GM23338 (cell line): ENCODE data around the gene CD3D. TPM values are rescaled to one million over a fixed set of nuclear protein-coding genes. Genes with fewer than 3 reads are reported as not detected.
A peak's percentile ranks its signal among the peaks of the same experiment; 100 is the strongest.

Experiments used
- ATAC-seq: fragments of 200-7000 bp; cut with Tn5 transposase; 3 replicates; pipeline ENCODE4 v1.9.1; 2020
- DNase-seq: peaks from one replicate; pipeline ENCODE4 v3.0.0-alpha.2; 2015; ENCODE audit warnings: low spot score
- H2AFZ ChIP-seq: fragments of 200-600 bp; sonication (generic); 2 replicates; pipeline ENCODE4 v1.8.0; 2016; ENCODE audit warnings: antibody characterized with exemption, mild to moderate bottlenecking, moderate library complexity
- H3F3A ChIP-seq: fragments of 200-600 bp; sonication (generic); replicated peaks from 2 replicates; pipeline ENCODE4 v1.8.0; 2017; ENCODE audit warnings: antibody characterized with exemption, mixed run types, low read depth
- H3K27ac ChIP-seq: fragments of 200-600 bp; sonication (generic); 2 replicates; pipeline ENCODE4 v1.6.1; 2016; ENCODE audit warnings: low read depth
- H3K27me3 ChIP-seq: fragments of 200-600 bp; sonication (generic); 2 replicates; pipeline ENCODE4 v1.8.0; 2016; ENCODE audit warnings: mild to moderate bottlenecking, mixed run types, moderate library complexity; ENCODE audit not compliant: insufficient read depth
- H3K36me3 ChIP-seq: fragments of 200-600 bp; sonication (generic); 2 replicates; pipeline ENCODE4 v1.8.0; 2016; ENCODE audit warnings: mild to moderate bottlenecking; ENCODE audit not compliant: insufficient read depth
- H3K4me1 ChIP-seq: fragments of 200-600 bp; sonication (generic); 2 replicates; pipeline ENCODE4 v1.8.0; 2016; ENCODE audit warnings: mild to moderate bottlenecking, moderate library complexity; ENCODE audit not compliant: insufficient read depth
- H3K4me2 ChIP-seq: fragments of 200-600 bp; sonication (generic); 2 replicates; pipeline ENCODE4 v1.7.1; 2017; ENCODE audit warnings: mixed run types
- H3K4me3 ChIP-seq: fragments of 200-600 bp; sonication (generic); 2 replicates; pipeline ENCODE4 v1.6.1; 2016; ENCODE audit warnings: mixed run types
- H3K79me2 ChIP-seq: fragments of 200-600 bp; sonication (generic); replicated peaks from 2 replicates; pipeline ENCODE4 v1.8.0; 2017; ENCODE audit warnings: mild to moderate bottlenecking; ENCODE audit not compliant: insufficient read depth
- H3K9me2 ChIP-seq: fragments of 200-600 bp; sonication (generic); 2 replicates; pipeline ENCODE4 v1.8.0; 2017; ENCODE audit not compliant: insufficient read depth
- H4K20me1 ChIP-seq: fragments of 200-600 bp; sonication (generic); replicated peaks from 2 replicates; pipeline ENCODE4 v1.8.0; 2017; ENCODE audit warnings: mild to moderate bottlenecking; ENCODE audit not compliant: insufficient read depth
- H3K27ac Mint-ChIP-seq: 2 replicates; pipeline ENCODE4 v1.8.0; 2020; ENCODE audit warnings: inconsistent platforms, mild to moderate bottlenecking, moderate library complexity, mixed read lengths
- H3K27me3 Mint-ChIP-seq: 3 replicates; pipeline ENCODE4 v1.8.0; 2022; ENCODE audit warnings: low read depth, mild to moderate bottlenecking, moderate library complexity, mixed read lengths, inconsistent platforms; ENCODE audit not compliant: insufficient read depth, poor library complexity
- H3K36me3 Mint-ChIP-seq: 3 replicates; pipeline ENCODE4 v1.8.0; 2021; ENCODE audit warnings: low read depth, mild to moderate bottlenecking, inconsistent platforms, moderate library complexity, mixed read lengths
- H3K4me1 Mint-ChIP-seq: 3 replicates; pipeline ENCODE4 v1.8.0; 2020; ENCODE audit warnings: mild to moderate bottlenecking, inconsistent platforms, mixed read lengths
- H3K4me3 Mint-ChIP-seq: 3 replicates; pipeline ENCODE4 v1.8.0; 2021; ENCODE audit warnings: moderate library complexity, mild to moderate bottlenecking, inconsistent platforms, mixed read lengths
- H3K9me3 Mint-ChIP-seq: 3 replicates; pipeline ENCODE4 v1.8.0; 2020; ENCODE audit warnings: moderate library complexity, mild to moderate bottlenecking, inconsistent platforms, mixed read lengths
- CREB1 ChIP-seq: fragments of 250-450 bp; sonication (Bioruptor Pico); IDR thresholded peaks from 2 replicates; pipeline ENCODE4 v1.5.0; 2020; ENCODE audit warnings: low read depth, mild to moderate bottlenecking, moderate library complexity
- CTCF ChIP-seq, 2 experiments: fragments of 200-600 bp in 1 of 2; sonication (generic) in 1 of 2; conservative IDR thresholded peaks; 2 replicates each; pipeline versions ENCODE4 v1.5.1 to v1.6.1; 2016 to 2017; ENCODE audit warnings: antibody characterized with exemption in 2 of 2, low read depth in 2 of 2, mild to moderate bottlenecking in 2 of 2, moderate library complexity in 1 of 2
- ETS1 ChIP-seq: IDR thresholded peaks from 2 replicates; pipeline ENCODE4 v1.6.1; 2016; ENCODE audit warnings: antibody characterized with exemption
- EZH2 ChIP-seq: fragments of 200-600 bp; sonication (generic); IDR thresholded peaks from one replicate; pipeline ENCODE4 v1.8.0; 2017; ENCODE audit warnings: antibody characterized with exemption, mild to moderate bottlenecking, low read depth; ENCODE audit not compliant: unreplicated experiment
- EZH2phosphoT487 ChIP-seq: fragments of 200-600 bp; sonication (generic); IDR thresholded peaks from one replicate; pipeline ENCODE4 v1.8.1; 2018; ENCODE audit warnings: antibody characterized with exemption; ENCODE audit not compliant: unreplicated experiment
- NANOG ChIP-seq: IDR thresholded peaks from 2 replicates; pipeline ENCODE4 v1.6.1; 2016; ENCODE audit warnings: antibody characterized with exemption, borderline replicate concordance
- REST ChIP-seq: IDR thresholded peaks from one replicate; pipeline ENCODE4 v1.6.1; 2018; ENCODE audit warnings: antibody characterized with exemption; ENCODE audit not compliant: unreplicated experiment
- ZNF114 ChIP-seq: fragments of 250-450 bp; sonication (Bioruptor Pico); IDR thresholded peaks from 2 replicates; pipeline ENCODE4 v1.5.0; 2020; ENCODE audit warnings: mild to moderate bottlenecking, moderate library complexity
- ZNF331 ChIP-seq: fragments of 250-450 bp; sonication (Bioruptor Pico); IDR thresholded peaks from 2 replicates; pipeline ENCODE4 v1.5.0; 2020; ENCODE audit warnings: low read depth, mild to moderate bottlenecking, moderate library complexity
- polyA plus RNA-seq: library from polyadenylated mRNA; unstranded; fragments of >200 nt; fragmentation: Nextera tagmentation; extraction: Ambion mirVana; gene quantifications from 2 replicates; pipeline ENCODE4 v1.2.1, GENCODE V29; 2016
- total RNA-seq: library from RNA; depleted of rRNA; stranded (reverse); fragments of >200 nt; shearing (Covaris generic); gene quantifications from 2 replicates; pipeline ENCODE4 v1.2.3, GENCODE V29; 2014

The CD3D gene
- total and polyA plus RNA-seq, 2 experiments from 2014 or later = not detected

GRCh38 chr11:118311518-118311917 lies 31.0 kb downstream of the CD3D start:
- Histone ChIP-seq H3K9me2 (no peaks in the 10 kb centered on the region), H3K4me2 (no peak overlapping the region), H3K36me3 (no peaks in the 10 kb centered on the region), H3K79me2 (no peaks in the 10 kb centered on the region), H4K20me1 (no peaks in the 10 kb centered on the region), H2AFZ (no peak overlapping the region), H3K4me1 (peaks cover 23% of the 10 kb centered on the region), H3K4me3 (no peak overlapping the region), H3F3A (peaks cover 9% of the 10 kb centered on the region), H3K27ac (no peak overlapping the region), H3K27me3 (peaks cover 15% of the 10 kb centered on the region; the same call in 1 of the 2 replicates)
- TF ChIP-seq REST = no peak
- no peak for TF ChIP-seq ETS1
- no peak for TF ChIP-seq NANOG
- TF ChIP-seq CTCF (conservative IDR thresholded peaks at IDR 0.05; ENCODE audit: low read depth in 2 of 2) = peak in 1 of 2 experiments; percentile 21; a peak in 2 of 4 replicates
- ATAC-seq (no peak), DNase-seq (no peak)
- Mint-ChIP-seq H3K27ac (no peak overlapping the region), H3K27me3 (peaks cover 7% of the 10 kb centered on the region), H3K36me3 (no peaks in the 10 kb centered on the region), H3K4me1 (peaks cover 21% of the 10 kb centered on the region), H3K4me3 (no peak overlapping the region), H3K9me3 (no peaks in the 10 kb centered on the region)

- H3K27ac ChIP-seq = no peak overlapping the region
- no peak overlapping the region for H3K4me2 ChIP-seq
- peaks cover 16% of the 10 kb centered on the region for H3K4me1 Mint-ChIP-seq
- H3K36me3 ChIP-seq = no peaks in the 10 kb centered on the region
- H3K27me3 Mint-ChIP-seq = peaks cover 7% of the 10 kb centered on the region
- no peaks in the 10 kb centered on the region for H3K79me2 ChIP-seq
- H3K9me2 ChIP-seq = no peaks in the 10 kb centered on the region
- no peak overlapping the region for H3K27ac Mint-ChIP-seq
- H3K4me1 ChIP-seq = peaks cover 17% of the 10 kb centered on the region
- no peak for DNase-seq
- no peak for ATAC-seq
- H3F3A ChIP-seq = peaks cover 6% of the 10 kb centered on the region
- no peak overlapping the region for H3K4me3 ChIP-seq
- no peak overlapping the region for H3K4me3 Mint-ChIP-seq
- H4K20me1 ChIP-seq = no peaks in the 10 kb centered on the region
- H3K36me3 Mint-ChIP-seq = no peaks in the 10 kb centered on the region
- H2AFZ ChIP-seq = no peak overlapping the region
- no peaks in the 10 kb centered on the region for H3K9me3 Mint-ChIP-seq
- H3K27me3 ChIP-seq = peaks cover 15% of the 10 kb centered on the region; the same call in 1 of the 2 replicates
- TF ChIP-seq REST = no peak
- no peak for TF ChIP-seq ZNF331 (CRISPR knock-in tag)
- no peak for TF ChIP-seq ETS1
- TF ChIP-seq EZH2 = no peak
- TF ChIP-seq ZNF114 (CRISPR knock-in tag) = no peak
- no peak for TF ChIP-seq NANOG
- no peak for TF ChIP-seq CREB1
- TF ChIP-seq EZH2phosphoT487 = no peak
Observed at GRCh38 chr11:118310781-118311485, 31.6 kb downstream of the CD3D start.
